HL-60/S4 treated with phorbol 12-myristate 13-acetate at 8.2 ng/mL for 4 days and 3 days (cell line): Measurements from ENCODE around the gene CCDC87.

Source experiments
- in situ Hi-C: fragments of 300-500 bp; cut with MboI; formaldehyde crosslinking; loops from 2 replicates; pipeline ENCODE4 v1.15.0; 2022; ENCODE audit warnings: low sequenced_read_pairs

The CCDC87 gene

GRCh38 chr11:66581261-66581660 lies 11.6 kb downstream of the CCDC87 start:
- in situ Hi-C loops, result no loop called here

GRCh38 chr11:66580803-66581202 lies 12.1 kb downstream of the CCDC87 start:
- in situ Hi-C loops, result no loop called here

- in situ Hi-C loops, result no loop called here
Observed at GRCh38 chr11:66579017-66579606, 13.8 kb downstream of the CCDC87 start.

DNA sequence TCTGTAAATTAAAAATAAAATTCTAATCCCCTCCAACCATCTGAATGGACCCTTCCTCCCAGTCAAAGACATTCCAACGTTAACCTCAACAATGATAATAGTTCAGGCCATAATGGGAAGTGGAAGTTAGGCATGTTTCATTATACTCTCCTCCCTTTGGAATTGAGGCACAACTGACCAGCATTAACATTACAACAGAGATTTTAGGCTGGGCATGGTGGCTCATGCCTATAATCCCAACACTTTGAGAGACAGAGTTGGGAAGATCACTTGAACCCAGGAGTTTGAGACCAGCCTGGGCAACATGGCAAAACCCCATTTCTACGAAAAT lies 22.0 kb downstream of the CCDC87 start:
- in situ Hi-C loops, result no loop called here

DNA sequence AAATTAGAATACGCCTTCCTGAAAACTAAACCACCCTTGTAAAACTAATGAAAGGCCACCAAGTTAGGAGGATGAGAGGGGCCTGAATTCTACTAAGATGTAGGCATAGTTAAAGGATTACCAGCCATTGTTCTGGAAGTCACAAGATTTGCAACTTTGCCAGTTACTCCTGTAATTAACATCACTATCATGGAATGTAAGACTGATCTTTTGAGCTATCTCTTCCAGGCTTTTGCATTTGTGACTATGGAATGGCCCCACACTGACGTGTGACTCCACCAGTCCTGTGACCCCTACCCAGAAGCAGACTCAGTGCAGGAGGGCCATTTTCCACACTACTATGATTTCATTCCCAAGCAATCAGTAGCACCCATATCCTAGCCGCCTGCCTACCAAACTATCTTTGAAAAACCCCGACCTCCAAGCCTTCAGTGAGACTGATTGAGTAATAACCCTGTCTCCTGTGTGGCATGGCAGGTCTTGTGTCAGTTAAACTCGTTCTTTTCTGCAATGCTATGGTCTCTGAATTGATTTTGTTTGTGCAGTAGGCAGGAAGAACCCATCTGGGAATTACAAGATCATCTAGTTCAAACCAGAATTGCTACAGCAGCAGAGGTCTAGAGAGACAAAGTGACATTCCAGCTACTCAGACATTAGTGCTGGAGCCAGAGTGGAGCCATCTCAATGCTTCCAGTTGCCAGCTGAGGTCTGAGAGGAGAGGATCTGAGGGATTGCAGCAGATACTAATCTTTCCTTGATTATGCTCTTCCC lies 22.6 kb downstream of the CCDC87 start:
- in situ Hi-C loops, result no loop called here

- in situ Hi-C loops, result no loop called here
Observed at GRCh38 chr11:66569076-66569475, 23.8 kb downstream of the CCDC87 start.

DNA sequence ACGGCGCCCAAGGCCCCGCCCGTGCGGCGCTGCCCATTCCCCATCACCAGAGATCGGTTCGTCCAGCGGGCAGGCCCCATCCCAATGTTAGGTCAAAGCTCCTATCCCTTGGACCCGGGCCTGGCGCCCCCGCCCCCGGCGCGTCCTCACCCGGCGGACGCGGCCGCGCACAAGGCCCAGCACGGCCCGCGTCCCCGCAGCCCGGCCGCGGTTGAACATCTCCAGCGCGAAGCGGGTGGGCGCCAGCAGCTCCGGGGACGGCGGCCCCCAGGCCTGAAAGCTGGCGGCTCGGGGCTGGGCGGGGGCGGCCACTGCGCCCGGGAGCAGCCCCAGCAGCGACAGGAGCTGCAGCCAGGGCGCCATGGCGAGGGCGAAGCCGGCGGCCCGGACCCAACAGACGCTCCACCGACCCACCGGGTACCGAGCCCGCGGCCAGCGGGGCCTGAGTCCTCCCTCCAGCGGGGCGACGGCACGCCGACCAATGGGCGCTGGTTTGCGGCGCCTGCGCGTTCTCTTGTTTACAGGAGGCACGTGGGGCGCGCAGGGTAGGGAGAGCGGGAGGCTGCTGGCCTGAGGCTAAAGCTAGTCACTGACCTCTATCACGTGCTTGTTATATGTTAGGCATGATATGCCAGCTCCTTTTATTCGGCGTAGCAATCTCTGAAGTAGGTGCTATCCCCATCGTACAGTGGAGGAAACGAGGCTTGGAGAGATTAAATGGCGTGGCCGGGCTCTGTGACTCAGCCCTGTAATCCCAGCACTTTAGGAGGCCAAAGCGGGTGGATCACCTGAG lies 24.5 kb downstream of the CCDC87 start, which contains the start of gene CTSF:
Gene CTSF, minus strand, starts transcription at position 483 of the 793 bp plus-strand sequence. Its CDS starts 120 bp downstream, at position 363.
- in situ Hi-C loops, result no loop called here

- in situ Hi-C loops, result no loop called here
Observed at GRCh38 chr11:66567787-66568123, 25.1 kb downstream of the CCDC87 start.

- in situ Hi-C loops, result no loop called here
Observed at GRCh38 chr11:66566221-66566620, 26.6 kb downstream of the CCDC87 start.

DNA sequence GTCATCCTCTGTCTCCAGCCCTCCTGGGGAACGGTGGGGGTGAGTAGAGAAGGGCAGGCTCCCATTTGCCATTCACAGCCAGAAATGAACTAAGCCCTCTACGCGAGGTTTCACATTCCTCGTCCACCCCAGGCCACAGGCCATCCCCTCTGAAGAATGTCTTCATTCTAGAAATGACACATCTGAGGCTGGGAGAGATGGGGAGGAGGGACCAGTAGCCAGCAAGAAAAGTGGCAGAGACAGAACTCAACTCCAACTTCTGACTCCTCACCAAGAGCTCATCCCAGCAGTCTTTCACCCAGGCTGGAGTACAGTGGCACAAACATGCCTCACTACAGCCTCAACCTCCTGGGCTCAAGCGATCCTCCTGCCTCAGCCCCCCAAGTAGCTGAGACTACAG lies 27.9 kb downstream of the CCDC87 start:
- in situ Hi-C loops, result no loop called here

GRCh38 chr11:66564538-66564937 lies 28.3 kb downstream of the CCDC87 start:
- in situ Hi-C loops, result no loop called here

GRCh38 chr11:66563832-66564231 lies 29.0 kb downstream of the CCDC87 start:
- in situ Hi-C loops, result no loop called here

GRCh38 chr11:66562907-66563583 lies 29.8 kb downstream of the CCDC87 start:
- in situ Hi-C loops, result no loop called here

DNA sequence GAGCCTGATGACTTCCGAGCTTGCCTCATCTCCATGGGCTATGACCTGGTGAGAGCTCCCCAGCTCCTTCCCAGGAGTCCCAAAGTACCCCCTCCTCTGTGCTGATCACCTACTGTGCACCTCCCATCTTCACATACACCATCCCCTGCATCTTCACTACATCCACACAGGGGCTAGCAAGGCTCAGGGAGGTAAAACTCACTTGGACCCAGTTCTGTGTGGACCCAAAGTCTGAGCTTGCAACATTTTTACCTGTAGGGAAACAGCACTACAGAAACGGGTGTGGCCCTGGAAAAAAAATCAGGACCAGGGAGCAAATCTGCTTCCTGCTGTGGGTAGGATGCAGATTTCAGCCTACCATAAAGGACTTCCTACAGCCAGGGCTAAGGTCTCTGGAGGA lies 30.6 kb downstream of the CCDC87 start:
- in situ Hi-C loops, result no loop called here

GRCh38 chr11:66561975-66562248 lies 31.0 kb downstream of the CCDC87 start:
- in situ Hi-C loops, result no loop called here

DNA sequence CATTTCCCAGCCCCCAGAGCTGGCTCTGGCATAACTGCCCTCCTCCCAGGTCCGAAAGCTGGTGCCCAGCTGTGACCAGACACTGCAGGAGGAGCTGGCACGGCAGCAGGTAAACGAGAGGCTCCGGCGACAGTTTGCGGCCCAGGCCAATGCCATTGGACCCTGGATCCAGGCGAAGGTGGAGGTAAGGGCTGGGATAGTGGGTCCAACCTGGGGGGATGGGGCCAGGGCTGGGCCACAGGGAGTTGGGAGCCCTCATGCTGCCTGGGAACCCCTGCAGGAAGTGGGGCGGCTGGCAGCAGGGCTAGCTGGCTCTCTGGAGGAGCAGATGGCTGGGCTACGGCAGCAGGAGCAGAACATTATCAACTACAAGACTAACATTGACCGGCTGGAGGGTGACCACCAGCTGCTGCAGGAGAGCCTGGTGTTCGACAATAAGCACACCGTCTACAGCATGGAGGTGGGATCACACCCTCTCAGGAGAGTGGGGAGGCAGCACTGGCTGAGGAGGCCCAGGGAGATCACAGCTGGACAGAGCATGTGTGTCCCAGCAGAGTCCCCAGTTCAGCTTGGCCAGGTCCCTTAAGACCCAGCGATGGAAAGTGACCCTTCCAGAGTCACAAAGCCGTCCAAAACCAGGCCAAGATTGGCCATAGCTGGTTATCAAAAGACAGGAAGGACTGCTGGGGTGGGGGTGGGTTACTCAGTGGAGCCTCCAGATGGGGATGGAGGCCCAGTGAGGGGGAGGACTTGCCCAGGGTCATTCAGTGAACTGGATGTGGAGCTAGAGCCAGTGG lies 31.5 kb downstream of the CCDC87 start:
- in situ Hi-C loops, result no loop called here

GRCh38 chr11:66559866-66560676 lies 32.8 kb downstream of the CCDC87 start:
- in situ Hi-C loops, result no loop called here

DNA sequence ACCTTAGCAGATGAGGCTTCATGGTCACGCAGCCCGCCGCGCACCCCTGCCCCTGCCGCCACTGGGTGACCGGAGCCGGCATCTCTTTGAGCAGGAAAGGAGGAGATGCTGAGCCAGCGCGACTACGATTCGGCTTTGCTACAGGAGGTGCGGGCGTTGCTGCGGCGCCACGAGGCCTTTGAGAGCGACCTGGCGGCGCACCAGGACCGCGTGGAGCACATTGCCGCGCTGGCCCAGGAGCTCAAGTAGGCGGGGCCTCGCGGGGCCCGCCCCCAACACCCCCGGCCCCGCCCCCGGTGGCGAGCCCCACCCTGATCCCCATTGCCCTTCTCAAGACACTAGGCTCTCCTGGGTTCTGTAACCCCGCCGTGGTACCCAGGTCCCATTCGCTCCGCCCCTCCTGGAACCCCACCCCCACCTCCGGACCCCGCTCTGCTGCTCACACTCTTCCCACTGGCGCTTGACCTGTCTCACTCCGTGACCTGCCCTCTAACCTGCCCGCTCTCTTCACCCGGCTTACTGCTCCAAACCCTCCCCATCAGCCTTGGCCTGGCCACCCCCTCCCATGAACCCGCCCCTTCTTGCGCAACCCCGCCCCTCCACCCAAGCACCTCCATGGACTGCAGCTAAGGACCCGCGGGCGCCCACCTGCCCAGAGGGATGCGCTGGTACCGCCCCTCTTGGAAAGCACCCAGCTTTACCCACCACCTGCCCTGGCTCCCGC lies 33.6 kb downstream of the CCDC87 start:
- in situ Hi-C loops, result no loop called here

GRCh38 chr11:66557733-66558326 lies 35.0 kb downstream of the CCDC87 start:
- in situ Hi-C loops, result no loop called here
